ENCODE results near the gene DGKG. TPM values are rescaled to one million over a fixed set of nuclear protein-coding genes. Genes with fewer than 3 reads are reported as not detected.

Gene DGKG
- total and polyA plus RNA-seq, 3 donors from 2014 or later, result 0.68 to 1.2 (median 1.1) TPM

GRCh38 chr3:186290796-186291195, 71.2 kb downstream of the DGKG start:
- H3K27me3 ChIP-seq, result no peaks in the 10 kb centered on the region
- no peaks in the 10 kb centered on the region for H3K4me1 ChIP-seq
- WGBS, 2 donors, result 91 to 92% methylated on average over 2 of the region's 2 CpGs
- no peak for DNase-seq
- H3K9me3 ChIP-seq, result no peaks in the 10 kb centered on the region
- H3K4me3 ChIP-seq, result no peak overlapping the region
- TF ChIP-seq POLR2A (IDR thresholded peaks at IDR 0.05) (no peak), CTCF (IDR thresholded peaks at IDR 0.05) (no peak)
- no peak overlapping the region for H3K27ac ChIP-seq
- H3K36me3 ChIP-seq (ENCODE audit: low read depth, missing control alignments), result no peaks in the 10 kb centered on the region
- intact Hi-C loops (cut with DNase I; ENCODE audit: low total_unique reads), result no loop called here

GRCh38 chr3:186287711-186288110, 74.3 kb downstream of the DGKG start:
- no peak overlapping the region for H3K4me3 ChIP-seq
- no peak overlapping the region for H3K27ac ChIP-seq
- no peak for DNase-seq
- no peaks in the 10 kb centered on the region for H3K27me3 ChIP-seq
- no peaks in the 10 kb centered on the region for H3K9me3 ChIP-seq
- no peaks in the 10 kb centered on the region for H3K36me3 ChIP-seq (ENCODE audit: low read depth, missing control alignments)
- H3K4me1 ChIP-seq, result no peaks in the 10 kb centered on the region
- TF ChIP-seq CTCF (IDR thresholded peaks at IDR 0.05) (no peak), POLR2A (IDR thresholded peaks at IDR 0.05) (no peak)
- intact Hi-C loops (cut with DNase I; ENCODE audit: low total_unique reads), result no loop called here

- 68 to 69% methylated on average over 5 of the region's 5 CpGs for WGBS, 2 donors
- Histone ChIP-seq H3K9me3 (no peaks in the 10 kb centered on the region), H3K27me3 (no peaks in the 10 kb centered on the region), H3K4me1 (no peaks in the 10 kb centered on the region), H3K36me3 (ENCODE audit: low read depth, missing control alignments) (no peaks in the 10 kb centered on the region), H3K27ac (no peak overlapping the region), H3K4me3 (no peak overlapping the region)
- TF ChIP-seq POLR2A (IDR thresholded peaks at IDR 0.05), result no peak
- TF ChIP-seq CTCF (IDR thresholded peaks at IDR 0.05), result no peak
- intact Hi-C loops (cut with DNase I; ENCODE audit: low total_unique reads), result no loop called here
- DNase-seq, result no peak
These were observed 75.9 kb downstream of the DGKG start for GRCh38 chr3:186286114-186286513.

GRCh38 chr3:186284661-186285060, 77.4 kb downstream of the DGKG start:
- WGBS, 2 donors, result 81 to 92% methylated on average over 6 of the region's 6 CpGs
- TF ChIP-seq CTCF (IDR thresholded peaks at IDR 0.05) (no peak), POLR2A (IDR thresholded peaks at IDR 0.05) (no peak)
- DNase-seq, result no peak
- Histone ChIP-seq H3K4me3 (no peak overlapping the region), H3K9me3 (no peaks in the 10 kb centered on the region), H3K27ac (no peak overlapping the region), H3K27me3 (no peaks in the 10 kb centered on the region), H3K4me1 (no peaks in the 10 kb centered on the region), H3K36me3 (ENCODE audit: low read depth, missing control alignments) (no peaks in the 10 kb centered on the region)
- intact Hi-C loops (cut with DNase I; ENCODE audit: low total_unique reads), result no loop called here

- 93 to 95% methylated on average over 7 to 8 of the region's 8 CpGs for WGBS, 2 donors
- intact Hi-C loops (cut with DNase I; ENCODE audit: low total_unique reads), result no loop called here
- DNase-seq, result no peak
- H3K27ac ChIP-seq, result no peak overlapping the region
- H3K27me3 ChIP-seq, result no peaks in the 10 kb centered on the region
- TF ChIP-seq POLR2A (IDR thresholded peaks at IDR 0.05) (no peak), CTCF (IDR thresholded peaks at IDR 0.05) (no peak)
- no peaks in the 10 kb centered on the region for H3K4me1 ChIP-seq
- H3K9me3 ChIP-seq, result no peaks in the 10 kb centered on the region
- H3K4me3 ChIP-seq, result no peak overlapping the region
- no peaks in the 10 kb centered on the region for H3K36me3 ChIP-seq (ENCODE audit: low read depth, missing control alignments)
These were observed 77.7 kb downstream of the DGKG start for GRCh38 chr3:186284349-186284652.

All from testis (tissue), 3 donors.